Endothelial cell of umbilical vein (primary cell): Measurements from ENCODE around the gene INSL6. TPM values are rescaled to one million over a fixed set of nuclear protein-coding genes. Genes with fewer than 3 reads are reported as not detected.

Experiments used
- BruUV-seq: library from RNA; stranded (reverse); fragments of 400-500 nt; replicated peaks from 2 replicates; lab custom pipeline; 2021; lab: Mats Ljungman, UMichigan
- CTCF ChIA-PET: fragments of 300-600, 350-600 bp; sonication (Branson Sonifier 250); formaldehyde crosslinking; loops from one replicate; lab custom pipeline; 2021; ENCODE audit warnings: antibody characterized with exemption, inconsistent platforms; lab: Charles Lee
- POLR2A ChIA-PET: fragments of 300-600, 350-600 bp; sonication (Branson Sonifier 250); formaldehyde crosslinking; loops from one replicate; lab custom pipeline; 2021; ENCODE audit warnings: antibody characterized with exemption, inconsistent platforms; lab: Charles Lee
- DNase-seq: peaks from one replicate; pipeline ENCODE4 v3.0.0-alpha.2; 2011; ENCODE audit warnings: low read depth, low spot score
- FAIRE-seq: peaks from 2 replicates; lab custom pipeline; 2011; peaks lifted over from hg19 to GRCh38; lab: Jason Lieb, UNC
- H2AFZ ChIP-seq: 2 replicates; pipeline ENCODE4 v1.6.0; 2012; ENCODE audit warnings: low read depth, low read length, control low read depth, inconsistent platforms
- H3K27ac ChIP-seq: 2 replicates; pipeline ENCODE4 v1.5.1; 2011; ENCODE audit warnings: low read depth, mild to moderate bottlenecking, control low read depth, low read length, moderate library complexity; ENCODE audit not compliant: insufficient read depth
- H3K27me3 ChIP-seq, 2 experiments: 2 replicates each; pipeline versions ENCODE4 v1.6.0 to v1.6.1; 2011; ENCODE audit warnings: low read length in 2 of 2, mixed read lengths in 1 of 2; ENCODE audit not compliant: control insufficient read depth in 2 of 2, insufficient read depth in 2 of 2
- H3K36me3 ChIP-seq, 2 experiments: 2 replicates in 1 of 2; 3 replicates in 1 of 2; pipeline ENCODE4 v1.5.1; 2011; ENCODE audit warnings: low read length in 2 of 2, mild to moderate bottlenecking in 1 of 2, moderate library complexity in 1 of 2; ENCODE audit not compliant: control insufficient read depth in 2 of 2, insufficient read depth in 2 of 2; ENCODE audit errors: extremely low read depth in 1 of 2
- H3K4me1 ChIP-seq: 3 replicates; pipeline ENCODE4 v1.5.1; 2011; ENCODE audit warnings: mild to moderate bottlenecking, low read length; ENCODE audit not compliant: control insufficient read depth, insufficient read depth; ENCODE audit errors: extremely low read depth
- H3K4me2 ChIP-seq: 2 replicates; pipeline ENCODE4 v1.6.1; 2011; ENCODE audit warnings: low read length, control low read depth, mixed read lengths; ENCODE audit not compliant: insufficient read depth
- H3K4me3 ChIP-seq, 3 experiments: fragments of 200-600 bp in 1 of 3; sonication (generic), shearing (Covaris generic) in 1 of 3; replicated peaks in 1 of 3; 2 replicates each; pipeline ENCODE4 v1.5.1; 2011 to 2016; ENCODE audit warnings: control low read depth in 3 of 3, low read length in 3 of 3, mild to moderate bottlenecking in 2 of 3, inconsistent platforms in 1 of 3, low read depth in 1 of 3, moderate library complexity in 1 of 3; ENCODE audit not compliant: insufficient read depth in 1 of 3
- H3K79me2 ChIP-seq: 2 replicates; pipeline ENCODE4 v1.6.0; 2012; ENCODE audit warnings: low read length, inconsistent platforms; ENCODE audit not compliant: control insufficient read depth, insufficient read depth
- H3K9ac ChIP-seq: replicated peaks from 2 replicates; pipeline ENCODE3; 2011; ENCODE audit warnings: low read length, control low read depth; ENCODE audit not compliant: insufficient read depth; ENCODE audit errors: extremely low read depth
- H3K9me1 ChIP-seq: replicated peaks from 3 replicates; pipeline ENCODE4 v1.6.0; 2011; ENCODE audit warnings: mild to moderate bottlenecking, low read length; ENCODE audit not compliant: control insufficient read depth, insufficient read depth; ENCODE audit errors: extremely low read depth
- H3K9me3 ChIP-seq: replicated peaks from 2 replicates; pipeline ENCODE4 v1.5.1; 2012; ENCODE audit warnings: low read length, inconsistent platforms; ENCODE audit not compliant: control insufficient read depth, insufficient read depth
- H4K20me1 ChIP-seq: replicated peaks from 2 replicates; pipeline ENCODE3; 2011; ENCODE audit warnings: mild to moderate bottlenecking, low read length; ENCODE audit not compliant: control insufficient read depth, insufficient read depth; ENCODE audit errors: extremely low read depth
- EZH2 ChIP-seq: IDR thresholded peaks from 2 replicates; pipeline ENCODE4 v1.6.1; 2012; ENCODE audit warnings: borderline replicate concordance, low read depth, mild to moderate bottlenecking, moderate library complexity, low read length, inconsistent platforms; ENCODE audit not compliant: severe bottlenecking
- FOS ChIP-seq: IDR thresholded peaks from 2 replicates; pipeline ENCODE4 v1.6.1; 2011; ENCODE audit warnings: mild to moderate bottlenecking, low read length, moderate library complexity, borderline replicate concordance; ENCODE audit not compliant: insufficient read depth
- GATA2 ChIP-seq: IDR thresholded peaks from 2 replicates; pipeline ENCODE4 v1.7.0; 2011; ENCODE audit warnings: low read depth, mild to moderate bottlenecking, moderate library complexity, mixed read lengths, low read length; ENCODE audit not compliant: insufficient read length, insufficient read depth
- JUN ChIP-seq: IDR thresholded peaks from 2 replicates; pipeline ENCODE4 v1.6.1; 2011; ENCODE audit warnings: borderline replicate concordance, low read depth; ENCODE audit not compliant: insufficient read length, insufficient read depth
- MYC ChIP-seq: IDR thresholded peaks from one replicate; pipeline ENCODE4 v1.6.1; 2011; ENCODE audit warnings: mild to moderate bottlenecking, low read depth, low read length
- POLR2A ChIP-seq: IDR thresholded peaks from 2 replicates; pipeline ENCODE4 v1.6.1; 2012; ENCODE audit warnings: low read depth, mild to moderate bottlenecking, control low read depth, low read length
- POLR2AphosphoS5 ChIP-seq: IDR thresholded peaks from 2 replicates; pipeline ENCODE4 v1.6.1; 2012; ENCODE audit warnings: low read depth, mild to moderate bottlenecking, control low read depth, low read length, moderate library complexity; ENCODE audit not compliant: insufficient read depth
- dilution Hi-C: fragments of 300-500 bp; cut with MboI; formaldehyde crosslinking; loops from one replicate; pipeline ENCODE4 v1.15.0; 2019; ENCODE audit warnings: low sequenced_read_pairs; ENCODE audit not compliant: extremely low pct_ligation_motif_present
- intact Hi-C: fragments of 100-400 bp; cut with micrococcal nuclease; formaldehyde crosslinking; loops from one replicate; pipeline ENCODE4 v1.10.0; 2022
- polyA plus RNA-seq, 4 experiments: library from polyadenylated mRNA; depleted of rRNA in 3 of 4; stranded (reverse) in 3 of 4; unstranded in 1 of 4; fragments of >200 nt; gene quantifications; 2 replicates each; pipeline versions ENCODE4 v1.2.1 to v1.2.3, GENCODE V29; 2011 to 2012; ENCODE audit warnings: missing spikeins in 1 of 4
- total RNA-seq: library from RNA; stranded (reverse); gene quantifications from 2 replicates; pipeline ENCODE4 v1.2.3, GENCODE V29; 2021
- TF ChIP-seq, protein P1 (sequence below): IDR thresholded peaks from 2 replicates; pipeline ENCODE4 v1.6.1; 2011; ENCODE audit not compliant: insufficient read depth, insufficient read length
- TF ChIP-seq, protein P2 (sequence below), 2 donors: IDR thresholded peaks; 1 replicate in 1 of 2; 2 replicates in 1 of 2; pipeline ENCODE4 v1.5.1; 2011; ENCODE audit warnings: low read length in 2 of 2, mild to moderate bottlenecking in 2 of 2, moderate library complexity in 2 of 2, control low read depth in 1 of 2, inconsistent platforms in 1 of 2, low read depth in 1 of 2; ENCODE audit not compliant: insufficient read depth in 1 of 2; ENCODE audit errors: extremely low read depth in 1 of 2

The INSL6 gene
- total and polyA plus RNA-seq, 2 donors (not counting 3 experiments of a cell fraction or from before 2014, with no cell fraction given): not detected

DNA sequence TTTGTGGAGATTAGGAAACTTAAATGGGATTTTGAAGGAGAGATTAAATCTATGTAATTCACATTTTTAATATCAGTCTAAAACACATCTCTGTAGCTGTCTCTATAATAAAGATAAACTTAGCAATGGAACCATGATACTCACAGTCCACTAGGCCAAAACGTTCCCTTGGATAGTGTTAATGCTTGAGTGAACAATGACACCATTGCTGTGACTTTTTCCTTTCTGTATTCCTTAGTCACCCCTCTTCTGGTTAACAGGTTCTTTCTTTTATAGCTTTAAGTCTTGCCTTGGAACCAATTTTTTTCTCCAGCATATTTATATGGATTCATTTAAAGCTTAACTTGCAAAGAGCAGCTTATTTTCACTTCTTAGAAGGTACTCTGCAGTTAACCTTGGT is 63.3 kb downstream of the INSL6 start:
- ChIA-PET CTCF (no interaction called here), POLR2A (no interaction called here)
- no peak overlapping the region for H2AFZ ChIP-seq
- no peaks in the 10 kb centered on the region for H3K4me1 ChIP-seq
- H3K4me2 ChIP-seq: no peak overlapping the region
- dilution Hi-C loops: no loop called here
- TF ChIP-seq MYC (no peak), POLR2A (no peak), JUN (no peak), EZH2 (no peak), GATA2 (no peak), POLR2AphosphoS5 (no peak), FOS (no peak)
- TF ChIP-seq, protein P1, sequence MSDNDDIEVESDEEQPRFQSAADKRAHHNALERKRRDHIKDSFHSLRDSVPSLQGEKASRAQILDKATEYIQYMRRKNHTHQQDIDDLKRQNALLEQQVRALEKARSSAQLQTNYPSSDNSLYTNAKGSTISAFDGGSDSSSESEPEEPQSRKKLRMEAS: no peak
- TF ChIP-seq, protein P2, sequence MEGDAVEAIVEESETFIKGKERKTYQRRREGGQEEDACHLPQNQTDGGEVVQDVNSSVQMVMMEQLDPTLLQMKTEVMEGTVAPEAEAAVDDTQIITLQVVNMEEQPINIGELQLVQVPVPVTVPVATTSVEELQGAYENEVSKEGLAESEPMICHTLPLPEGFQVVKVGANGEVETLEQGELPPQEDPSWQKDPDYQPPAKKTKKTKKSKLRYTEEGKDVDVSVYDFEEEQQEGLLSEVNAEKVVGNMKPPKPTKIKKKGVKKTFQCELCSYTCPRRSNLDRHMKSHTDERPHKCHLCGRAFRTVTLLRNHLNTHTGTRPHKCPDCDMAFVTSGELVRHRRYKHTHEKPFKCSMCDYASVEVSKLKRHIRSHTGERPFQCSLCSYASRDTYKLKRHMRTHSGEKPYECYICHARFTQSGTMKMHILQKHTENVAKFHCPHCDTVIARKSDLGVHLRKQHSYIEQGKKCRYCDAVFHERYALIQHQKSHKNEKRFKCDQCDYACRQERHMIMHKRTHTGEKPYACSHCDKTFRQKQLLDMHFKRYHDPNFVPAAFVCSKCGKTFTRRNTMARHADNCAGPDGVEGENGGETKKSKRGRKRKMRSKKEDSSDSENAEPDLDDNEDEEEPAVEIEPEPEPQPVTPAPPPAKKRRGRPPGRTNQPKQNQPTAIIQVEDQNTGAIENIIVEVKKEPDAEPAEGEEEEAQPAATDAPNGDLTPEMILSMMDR (IDR thresholded peaks at IDR 0.05; ENCODE audit: extremely low read depth in 1 of 2, insufficient read depth in 1 of 2, low read depth in 1 of 2, low read length in 2 of 2): no peak
- no peaks in the 10 kb centered on the region for H3K9me1 ChIP-seq
- no peaks in the 10 kb centered on the region for H3K36me3 ChIP-seq
- H3K27me3 ChIP-seq: no peaks in the 10 kb centered on the region
- no peak overlapping the region for H3K9ac ChIP-seq
- FAIRE-seq: no peak
- no peaks in the 10 kb centered on the region for H3K9me3 ChIP-seq
- no peak overlapping the region for H3K4me3 ChIP-seq
- H4K20me1 ChIP-seq: no peaks in the 10 kb centered on the region
- H3K79me2 ChIP-seq: no peaks in the 10 kb centered on the region
- BruUV-seq: no TSS peak
- no peak for DNase-seq
- intact Hi-C loops: no loop called here
- no peak overlapping the region for H3K27ac ChIP-seq
